H1 (cell line): ENCODE results near the gene TEX14. TPM values are rescaled to one million over a fixed set of nuclear protein-coding genes. Genes with fewer than 3 reads are reported as not detected.

ENCODE experiments used
- BCL11A ChIP-seq, 2 experiments: IDR thresholded peaks; one replicate each; pipeline ENCODE4 v1.6.1; 2011; ENCODE audit warnings: low read depth in 2 of 2, low read length in 2 of 2, mild to moderate bottlenecking in 2 of 2
- CHD2 ChIP-seq: IDR thresholded peaks from 2 replicates; pipeline ENCODE4 v1.6.1; 2012; ENCODE audit warnings: low read length, improper control_type of control experiment
- SIRT6 ChIP-seq: IDR thresholded peaks from one replicate; pipeline ENCODE4 v1.7.1; 2012; ENCODE audit warnings: low read length, inconsistent platforms
- polyA plus RNA-seq, 7 experiments: library from polyadenylated mRNA; depleted of rRNA in 3 of 7; stranded (reverse) in 5 of 7; unstranded in 2 of 7; fragments of >200 nt in 5 of 7; fragments of 200-250 nt in 2 of 7; gene quantifications; 1 replicate in 5 of 7; 2 replicates in 1 of 7; 4 replicates in 1 of 7; pipeline versions ENCODE4 v1.2.1 to v1.2.3, GENCODE V29; 2011 to 2013; ENCODE audit warnings: missing spikeins in 2 of 7, mixed read lengths in 2 of 7
- total RNA-seq: library from RNA; stranded (reverse); fragmentation: NEBNext Ultra II Directional; extraction: Animal tissue kit (Norgen Biotek cat#: 25700); gene quantifications from 2 replicates; pipeline ENCODE4 v1.2.1, GENCODE V29; 2021

Gene TEX14
- total and polyA plus RNA-seq, 2 of the 8 experiments (the other 6 are each of a cell fraction or from before 2014, with no cell fraction given): 0.83 to 2.5 TPM

GRCh38 chr17:58666858-58667267 lies 25.0 kb downstream of the TEX14 start (continued):
- TF ChIP-seq BCL11A (IDR thresholded peaks at IDR 0.05; ENCODE audit: low read depth in 2 of 2, low read length in 2 of 2): no peak
- TF ChIP-seq CHD2: no peak
- no peak for TF ChIP-seq SIRT6
